OCI-M2 (cell line): ENCODE results near the gene FGD6.
"Not testable (repeated sequence)": the region's sequence is repeated elsewhere in the genome, so short reads cannot be mapped to it uniquely, and the experiment has no call there.

ENCODE experiments used
- DNase-seq: peaks from one replicate; lab custom pipeline; 2025; ENCODE audit not compliant: unreplicated experiment; lab: John Stamatoyannopoulos, UW

The FGD6 gene

GRCh38 chr12:95217377-95218149 is at the start of gene FGD6, which contains the start of gene VEZT:
Gene FGD6 (minus strand): TSS chr12:95217467. CDS start chr12:95217240, 227 bp downstream.
Gene VEZT (plus strand): TSS chr12:95217807. CDS start chr12:95217851, 44 bp downstream.
- DNase-seq, result peak; percentile 70

GRCh38 chr12:95266254-95266653 is 49.0 kb upstream of the FGD6 start:
- no peak for DNase-seq

DNA sequence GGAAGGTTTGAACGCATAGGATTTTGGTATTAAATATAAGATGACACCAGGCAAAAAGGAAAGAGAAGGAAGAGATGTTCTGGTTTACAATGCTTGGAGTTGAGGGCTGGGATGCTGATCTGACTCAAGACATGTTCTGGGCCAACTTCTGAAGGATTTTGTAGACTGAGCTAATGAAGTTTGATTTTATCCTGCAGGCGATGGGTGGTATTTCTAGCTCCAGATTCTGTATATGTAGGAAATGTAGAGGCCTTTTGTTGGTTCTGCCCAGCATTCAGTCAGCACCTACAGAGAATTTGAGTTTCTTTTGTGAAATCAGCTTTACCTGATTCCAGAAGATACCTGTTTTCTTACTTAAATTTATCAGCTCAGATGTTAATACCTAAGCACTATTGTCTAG is 48.5 kb upstream of the FGD6 start:
- no peak for DNase-seq

- no peak for DNase-seq
Observed at GRCh38 chr12:95262808-95263207, 45.5 kb upstream of the FGD6 start.

DNA sequence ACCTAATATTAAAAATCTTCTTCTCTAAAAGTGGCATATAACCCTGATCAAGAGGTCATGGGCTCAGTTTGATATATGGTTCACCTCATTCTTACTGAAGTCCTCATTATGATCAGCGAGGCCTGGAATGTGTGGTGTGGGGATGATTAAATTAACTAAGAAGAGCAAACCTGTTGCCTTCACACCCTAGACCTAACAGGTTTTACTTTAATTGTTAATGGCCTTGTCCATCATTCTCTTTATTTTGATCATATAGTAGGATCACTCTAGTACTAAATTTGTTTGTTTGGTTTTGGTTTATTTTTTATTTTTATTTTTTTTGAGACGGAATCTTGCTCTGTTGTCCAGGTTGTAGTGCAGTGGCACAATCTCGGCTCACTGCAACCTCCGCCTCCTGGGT is 43.8 kb upstream of the FGD6 start:
- DNase-seq, result no peak

- DNase-seq, result no peak
Observed at GRCh38 chr12:95259368-95259767, 42.1 kb upstream of the FGD6 start.

- DNase-seq, result no peak
Observed at GRCh38 chr12:95258803-95259202, 41.5 kb upstream of the FGD6 start.

- no peak for DNase-seq
Observed at GRCh38 chr12:95258151-95258550, 40.9 kb upstream of the FGD6 start.

DNA sequence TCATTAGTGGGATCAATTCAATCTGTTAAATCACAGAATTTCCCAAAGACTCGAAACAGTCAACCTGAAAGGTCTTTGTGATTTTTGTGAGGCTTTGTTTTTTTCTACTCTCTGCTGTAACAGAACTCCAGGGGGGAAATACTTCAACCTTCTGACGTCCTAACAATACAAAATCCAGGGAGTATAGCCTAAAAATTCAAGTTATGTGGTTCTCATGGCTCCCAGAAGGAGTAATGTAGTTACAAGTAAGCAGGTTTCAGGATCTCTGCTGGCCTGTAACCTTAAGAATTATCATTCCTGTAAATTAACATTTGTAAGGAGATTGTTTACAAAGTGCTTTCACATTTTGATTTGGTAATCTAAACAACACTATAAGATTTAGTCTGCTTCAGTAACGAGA is 40.3 kb upstream of the FGD6 start:
- DNase-seq, result no peak

GRCh38 chr12:95253386-95253785 is 36.1 kb upstream of the FGD6 start:
- DNase-seq, result no peak

GRCh38 chr12:95248604-95249360 is 31.5 kb upstream of the FGD6 start:
- DNase-seq, result no peak

- DNase-seq, result no peak
Observed at GRCh38 chr12:95248095-95248494, 30.8 kb upstream of the FGD6 start.

DNA sequence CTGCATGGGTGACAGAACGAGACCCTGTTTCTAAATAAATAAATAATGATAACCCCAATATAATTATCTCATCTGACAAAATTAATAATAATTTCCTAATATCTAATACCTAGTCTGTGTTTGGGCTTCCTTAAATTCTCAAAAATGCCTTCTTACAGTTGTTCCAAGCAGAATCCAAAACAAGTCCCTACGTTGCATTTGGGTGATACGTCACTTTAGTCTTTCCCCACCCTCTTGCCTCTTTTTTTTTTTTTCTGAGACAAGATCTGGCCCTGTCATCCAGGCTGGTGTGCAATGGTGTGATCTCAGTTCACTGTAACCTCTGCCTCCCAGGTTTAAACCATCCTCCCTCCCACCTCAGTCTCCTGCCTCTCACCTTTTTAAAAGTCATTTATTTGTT is 27.1 kb upstream of the FGD6 start:
- DNase-seq, result no peak

- no peak for DNase-seq
Observed at GRCh38 chr12:95243497-95244183, 26.4 kb upstream of the FGD6 start.

- no peak for DNase-seq
Observed at GRCh38 chr12:95241761-95242506, 24.7 kb upstream of the FGD6 start.

- not testable (repeated sequence) for DNase-seq
Observed at GRCh38 chr12:95241138-95241537, 23.9 kb upstream of the FGD6 start.

GRCh38 chr12:95240556-95240955 is 23.3 kb upstream of the FGD6 start:
- no peak for DNase-seq

GRCh38 chr12:95239835-95240234 is 22.6 kb upstream of the FGD6 start:
- DNase-seq, result not testable (repeated sequence)

DNA sequence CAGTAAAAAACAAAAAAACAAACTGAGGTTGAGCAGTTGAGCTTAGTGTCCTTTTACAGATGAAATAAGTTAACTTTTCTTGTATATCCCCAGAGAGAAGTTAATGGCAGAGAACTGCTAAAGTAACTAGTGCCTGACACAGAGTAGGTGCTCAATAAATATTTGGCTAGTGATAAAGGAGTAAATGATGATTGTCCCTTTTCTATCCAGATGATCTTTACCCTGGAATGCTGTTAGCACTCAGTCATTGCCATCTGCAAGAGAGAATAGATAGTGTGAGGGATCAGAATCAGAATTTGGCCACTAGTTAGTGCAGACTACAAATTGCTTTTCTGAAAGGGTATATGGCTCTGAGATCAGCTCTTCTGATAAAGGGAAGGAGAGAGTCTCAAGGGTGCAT is 21.9 kb upstream of the FGD6 start:
- no peak for DNase-seq

- no peak for DNase-seq
Observed at GRCh38 chr12:95238150-95238549, 20.9 kb upstream of the FGD6 start.

DNA sequence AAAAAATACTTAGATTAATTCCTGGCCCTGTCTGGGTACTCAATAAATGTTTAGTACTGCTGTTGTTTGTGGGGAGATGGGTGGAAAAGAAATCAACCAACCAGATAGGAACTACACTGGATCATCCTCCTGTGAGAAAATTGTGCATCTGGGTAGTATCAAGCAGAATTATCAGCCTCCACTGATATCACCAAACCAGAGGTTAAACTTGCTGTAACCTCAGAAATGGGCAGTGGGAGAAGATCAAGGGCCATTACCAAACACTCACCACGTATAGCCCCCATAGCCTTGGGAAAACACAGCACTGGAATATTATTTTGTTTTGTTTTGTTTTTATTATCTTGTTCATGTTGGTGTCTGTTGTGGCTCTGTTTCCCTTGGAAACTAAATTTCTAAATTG is 20.0 kb upstream of the FGD6 start:
- no peak for DNase-seq
